Spinal cord (tissue), 10 donors: ENCODE measurements around the gene KRT8. TPM values are rescaled to one million over a fixed set of nuclear protein-coding genes. Genes with fewer than 3 reads are reported as not detected.

Experiments
- DNase-seq, 6 donors: peaks; one replicate each; pipeline versions ENCODE4 v3.0.0 to v3.0.0-alpha.2; 2013 to 2015; ENCODE audit warnings: low spot score in 6 of 6, low read depth in 4 of 6
- H3K27ac ChIP-seq: one replicate; pipeline ENCODE4 v1.5.1; 2013; ENCODE audit warnings: low read depth, low read length, control low read depth
- H3K27me3 ChIP-seq: one replicate; pipeline ENCODE4 v1.6.1; 2013; ENCODE audit warnings: low read length; ENCODE audit not compliant: control insufficient read depth, insufficient read depth
- H3K36me3 ChIP-seq: one replicate; pipeline ENCODE4 v1.6.1; 2013; ENCODE audit warnings: low read length; ENCODE audit not compliant: control insufficient read depth, insufficient read depth
- H3K4me1 ChIP-seq: one replicate; pipeline ENCODE4 v1.6.1; 2013; ENCODE audit warnings: low read length; ENCODE audit not compliant: control insufficient read depth, insufficient read depth
- H3K4me3 ChIP-seq: one replicate; pipeline ENCODE4 v1.5.1; 2013; ENCODE audit warnings: low read depth, low read length, control low read depth
- H3K9me3 ChIP-seq: one replicate; pipeline ENCODE4 v1.6.1; 2013; ENCODE audit warnings: low read length; ENCODE audit not compliant: control insufficient read depth, insufficient read depth
- WGBS: methylation state at CpG from one replicate; pipeline ENCODE4 v1.1.5; 2013; ENCODE audit warnings: missing lambda C conversion rate; ENCODE audit not compliant: insufficient coverage; 5-methylcytosine and 5-hydroxymethylcytosine counted together
- polyA plus RNA-seq, 2 donors: library from polyadenylated mRNA; unstranded; fragments of 120-200 nt; gene quantifications; one replicate each; pipeline ENCODE4 v1.2.1, GENCODE V29; 2013; ENCODE audit not compliant: insufficient read length in 2 of 2
- total RNA-seq, 2 donors: library from RNA; depleted of rRNA in 1 of 2; stranded (reverse); fragments of 120-200 nt in 1 of 2; fragments of >200 nt in 1 of 2; gene quantifications; one replicate each; pipeline versions ENCODE4 v1.2.3 to v1.2.4, GENCODE V29; 2013 to 2014
- donor health status: healthy.

The KRT8 gene
- total and polyA plus RNA-seq, 4 donors, result 0.99 to 12.0 (median 5.9) TPM

GRCh38 chr12:52914576-52915121, 9.8 kb upstream of the KRT8 start:
- 70% methylated on average over 4 of the region's 7 CpGs for WGBS
- H3K36me3 ChIP-seq, result no peaks in the 10 kb centered on the region
- no peak overlapping the region for H3K27ac ChIP-seq
- no peaks in the 10 kb centered on the region for H3K4me1 ChIP-seq
- no peak overlapping the region for H3K4me3 ChIP-seq
- no peaks in the 10 kb centered on the region for H3K9me3 ChIP-seq
- no peak for DNase-seq
- no peaks in the 10 kb centered on the region for H3K27me3 ChIP-seq

DNA sequence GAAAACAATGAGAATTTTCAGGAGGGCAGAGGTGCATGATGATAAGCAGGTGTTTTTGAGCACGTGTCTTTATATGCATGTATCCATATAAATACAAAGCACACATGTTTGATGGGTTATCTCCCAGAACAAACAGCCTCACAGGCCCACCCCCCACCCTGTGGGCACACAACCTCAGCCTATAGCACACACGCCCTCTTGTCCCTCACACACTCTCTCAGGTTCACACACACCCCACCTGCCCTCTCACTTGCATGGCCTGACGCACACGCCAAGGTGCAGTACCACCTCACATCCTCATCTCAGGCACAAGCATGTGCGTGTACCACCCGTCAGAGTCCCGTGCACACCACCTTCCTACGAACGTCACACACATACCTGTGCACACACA, 8.6 kb upstream of the KRT8 start:
- no peaks in the 10 kb centered on the region for H3K27me3 ChIP-seq
- no peak overlapping the region for H3K27ac ChIP-seq
- no peaks in the 10 kb centered on the region for H3K9me3 ChIP-seq
- H3K4me3 ChIP-seq, result no peak overlapping the region
- no peaks in the 10 kb centered on the region for H3K4me1 ChIP-seq
- H3K36me3 ChIP-seq, result no peaks in the 10 kb centered on the region
- WGBS, result 92% methylated on average over 9 of the region's 9 CpGs
- DNase-seq, result no peak

- Histone ChIP-seq H3K4me1 (peaks cover 3% of the 10 kb centered on the region), H3K27me3 (no peaks in the 10 kb centered on the region), H3K27ac (no peak overlapping the region), H3K4me3 (no peak overlapping the region), H3K9me3 (no peaks in the 10 kb centered on the region), H3K36me3 (no peaks in the 10 kb centered on the region)
- DNase-seq, result no peak
- 88% methylated on average over 5 of the region's 8 CpGs for WGBS
Measured at GRCh38 chr12:52912711-52913430, 8.0 kb upstream of the KRT8 start.

DNA sequence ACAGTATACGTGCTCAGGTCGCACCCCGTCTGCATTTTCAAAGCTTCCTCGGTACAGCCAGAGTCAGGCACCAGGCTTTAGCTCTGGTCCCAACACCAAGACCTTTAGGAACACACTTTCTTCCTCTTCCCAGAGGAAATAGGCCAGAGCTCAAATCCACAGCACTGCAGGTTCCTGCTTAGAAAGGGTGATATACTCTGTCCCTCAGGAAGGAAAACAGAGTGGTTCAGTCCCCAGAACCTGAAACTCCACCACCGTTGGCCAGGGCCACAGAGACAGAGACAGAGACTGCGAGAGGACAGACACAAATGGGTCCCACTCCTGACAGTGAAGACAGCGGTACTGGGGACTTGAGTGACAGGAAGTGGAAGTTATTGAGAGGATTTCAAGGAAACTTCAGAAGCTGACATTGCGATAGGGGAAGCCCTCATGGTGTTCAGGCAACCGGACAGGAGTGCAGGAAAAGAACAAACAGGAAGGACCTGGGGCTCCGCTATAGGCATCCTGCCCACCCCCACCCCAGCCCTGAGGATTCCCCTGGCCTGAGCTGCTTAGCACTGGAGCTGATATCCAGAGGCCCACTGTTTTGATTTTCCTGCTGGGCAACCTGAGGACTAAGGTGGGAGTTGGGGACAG, 5.5 kb upstream of the KRT8 start:
- Histone ChIP-seq H3K36me3 (no peaks in the 10 kb centered on the region), H3K27ac (no peak overlapping the region), H3K4me1 (peaks cover 14% of the 10 kb centered on the region), H3K4me3 (no peak overlapping the region), H3K27me3 (no peaks in the 10 kb centered on the region), H3K9me3 (no peaks in the 10 kb centered on the region)
- WGBS, result 81% methylated on average over 7 of the region's 10 CpGs
- DNase-seq, result no peak

GRCh38 chr12:52909796-52910195, 4.9 kb upstream of the KRT8 start:
- DNase-seq, result no peak
- Histone ChIP-seq H3K4me1 (peaks cover 14% of the 10 kb centered on the region), H3K4me3 (no peak overlapping the region), H3K27ac (no peak overlapping the region), H3K27me3 (no peaks in the 10 kb centered on the region), H3K36me3 (no peaks in the 10 kb centered on the region), H3K9me3 (no peaks in the 10 kb centered on the region)
- 94% methylated on average over 3 of the region's 3 CpGs for WGBS

- Histone ChIP-seq H3K27ac (no peak overlapping the region), H3K4me3 (no peak overlapping the region), H3K27me3 (peaks cover under 1% of the 10 kb centered on the region), H3K9me3 (no peaks in the 10 kb centered on the region), H3K36me3 (no peaks in the 10 kb centered on the region), H3K4me1 (peaks cover 15% of the 10 kb centered on the region)
- no CpG with 5 or more reads among the region's 2 CpGs for whole genome bisulfite sequencing
- peak in 1 of 6 donors; percentile 64 for DNase-seq
Measured at GRCh38 chr12:52909331-52909730, 4.5 kb upstream of the KRT8 start.

- Histone ChIP-seq H3K4me3 (no peak overlapping the region), H3K27me3 (peaks cover 10% of the 10 kb centered on the region), H3K27ac (no peak overlapping the region), H3K9me3 (no peaks in the 10 kb centered on the region), H3K36me3 (no peaks in the 10 kb centered on the region), H3K4me1 (peaks cover 25% of the 10 kb centered on the region)
- DNase-seq, result no peak
- 30% methylated on average over 3 of the region's 7 CpGs for WGBS
Measured at GRCh38 chr12:52907092-52907810, 2.4 kb upstream of the KRT8 start.

GRCh38 chr12:52906191-52906601, 1.3 kb upstream of the KRT8 start:
- no peak for DNase-seq
- Histone ChIP-seq H3K27ac (no peak overlapping the region), H3K9me3 (no peaks in the 10 kb centered on the region), H3K4me3 (no peak overlapping the region), H3K36me3 (no peaks in the 10 kb centered on the region), H3K4me1 (peaks cover 25% of the 10 kb centered on the region), H3K27me3 (peaks cover 10% of the 10 kb centered on the region)
- 91% methylated on average over 7 of the region's 7 CpGs for WGBS

DNA sequence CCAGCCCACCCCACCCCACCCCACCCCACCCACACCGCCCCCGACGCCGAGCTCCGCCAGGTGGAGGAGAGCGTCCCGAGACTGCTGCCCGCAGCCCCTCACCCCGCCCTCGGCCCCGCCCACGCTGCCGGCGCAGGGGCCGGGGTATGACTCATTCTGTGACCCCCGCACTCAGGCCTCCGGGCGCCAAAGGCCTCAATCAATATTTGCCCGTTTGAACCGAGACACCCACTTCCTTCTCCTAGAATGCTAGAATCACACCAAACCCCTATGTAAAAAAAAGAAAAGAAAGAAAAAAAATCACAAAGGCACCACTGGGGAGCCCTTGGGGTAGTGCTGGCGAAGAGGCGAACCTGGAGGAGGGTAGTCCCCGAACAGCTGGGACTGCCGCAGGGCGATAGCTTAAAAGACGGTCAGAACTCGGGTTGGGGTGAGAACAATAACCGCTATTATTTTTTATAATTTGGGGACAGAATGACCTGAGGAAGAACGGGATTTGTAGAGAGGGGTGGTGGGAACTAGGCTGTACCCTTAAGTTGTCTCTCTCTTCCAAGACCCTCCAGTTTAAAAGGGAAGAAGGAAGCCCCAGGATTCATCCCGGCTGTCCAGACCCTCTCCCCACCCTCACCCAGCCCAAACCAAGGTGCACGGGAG, 894 bp downstream of the KRT8 start:
- Histone ChIP-seq H3K4me1 (peaks cover 25% of the 10 kb centered on the region), H3K9me3 (no peaks in the 10 kb centered on the region), H3K4me3 (no peak overlapping the region), H3K27ac (no peak overlapping the region), H3K27me3 (peaks cover 10% of the 10 kb centered on the region), H3K36me3 (no peaks in the 10 kb centered on the region)
- peak in 1 of 6 donors; percentile 38 for DNase-seq
- WGBS, result 3% methylated on average over 13 of the region's 31 CpGs
